Spinal cord (tissue), 10 donors: Measurements from ENCODE around the gene PRTN3. TPM values are rescaled to one million over a fixed set of nuclear protein-coding genes. Genes with fewer than 3 reads are reported as not detected.
"Not testable (repeated sequence)": the region's sequence is repeated elsewhere in the genome, so short reads cannot be mapped to it uniquely, and the experiment has no call there.

Experiments used
- DNase-seq, 6 donors: peaks; one replicate each; pipeline versions ENCODE4 v3.0.0 to v3.0.0-alpha.2; 2013 to 2015; ENCODE audit warnings: low spot score in 6 of 6, low read depth in 4 of 6
- H3K27ac ChIP-seq: one replicate; pipeline ENCODE4 v1.5.1; 2013; ENCODE audit warnings: low read depth, low read length, control low read depth
- H3K27me3 ChIP-seq: one replicate; pipeline ENCODE4 v1.6.1; 2013; ENCODE audit warnings: low read length; ENCODE audit not compliant: control insufficient read depth, insufficient read depth
- H3K36me3 ChIP-seq: one replicate; pipeline ENCODE4 v1.6.1; 2013; ENCODE audit warnings: low read length; ENCODE audit not compliant: control insufficient read depth, insufficient read depth
- H3K4me1 ChIP-seq: one replicate; pipeline ENCODE4 v1.6.1; 2013; ENCODE audit warnings: low read length; ENCODE audit not compliant: control insufficient read depth, insufficient read depth
- H3K4me3 ChIP-seq: one replicate; pipeline ENCODE4 v1.5.1; 2013; ENCODE audit warnings: low read depth, low read length, control low read depth
- H3K9me3 ChIP-seq: one replicate; pipeline ENCODE4 v1.6.1; 2013; ENCODE audit warnings: low read length; ENCODE audit not compliant: control insufficient read depth, insufficient read depth
- WGBS: methylation state at CpG from one replicate; pipeline ENCODE4 v1.1.5; 2013; ENCODE audit warnings: missing lambda C conversion rate; ENCODE audit not compliant: insufficient coverage; 5-methylcytosine and 5-hydroxymethylcytosine counted together
- polyA plus RNA-seq, 2 donors: library from polyadenylated mRNA; unstranded; fragments of 120-200 nt; gene quantifications; one replicate each; pipeline ENCODE4 v1.2.1, GENCODE V29; 2013; ENCODE audit not compliant: insufficient read length in 2 of 2
- total RNA-seq, 2 donors: library from RNA; depleted of rRNA in 1 of 2; stranded (reverse); fragments of 120-200 nt in 1 of 2; fragments of >200 nt in 1 of 2; gene quantifications; one replicate each; pipeline versions ENCODE4 v1.2.3 to v1.2.4, GENCODE V29; 2013 to 2014
- donor health status: healthy.

The PRTN3 gene
- total and polyA plus RNA-seq, 4 donors: 0.41 to 37.1 (median 2.3) TPM

- no peak overlapping the region for H3K27ac ChIP-seq
- no peak overlapping the region for H3K4me3 ChIP-seq
- DNase-seq: no peak
- H3K9me3 ChIP-seq: no peaks in the 10 kb centered on the region
- peaks cover 8% of the 10 kb centered on the region for H3K4me1 ChIP-seq
- H3K36me3 ChIP-seq: no peaks in the 10 kb centered on the region
- peaks cover 14% of the 10 kb centered on the region for H3K27me3 ChIP-seq
- WGBS: 18% methylated on average over 58 of the region's 67 CpGs
These were observed 12.3 kb downstream of the PRTN3 start for GRCh38 chr19:853014-853585.

DNA sequence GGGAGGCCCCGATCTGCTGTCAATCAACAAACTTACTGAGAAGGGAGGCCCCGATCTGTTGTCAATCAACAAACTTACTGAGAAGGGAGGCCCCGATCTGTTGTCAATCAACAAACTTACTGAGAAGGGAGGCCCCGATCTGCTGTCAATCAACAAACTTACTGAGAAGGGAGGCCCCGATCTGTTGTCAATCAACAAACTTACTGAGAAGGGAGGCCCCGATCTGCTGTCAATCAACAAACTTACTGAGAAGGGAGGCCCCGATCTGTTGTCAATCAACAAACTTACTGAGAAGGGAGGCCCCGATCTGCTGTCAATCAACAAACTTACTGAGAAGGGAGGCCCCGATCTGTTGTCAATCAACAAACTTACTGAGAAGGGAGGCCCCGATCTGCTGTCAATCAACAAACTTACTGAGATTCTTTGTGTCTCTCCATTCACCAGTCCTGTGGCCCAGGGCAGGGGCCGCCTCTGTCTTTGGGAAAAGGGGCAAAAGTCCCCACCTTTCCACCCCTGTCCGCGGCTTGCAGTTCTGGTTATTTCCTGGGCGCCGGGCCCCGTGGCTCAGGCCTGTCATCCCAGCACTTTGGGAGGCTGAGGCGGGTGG is 12.9 kb downstream of the PRTN3 start:
- not testable (repeated sequence) for H3K9me3 ChIP-seq, H3K36me3 ChIP-seq, H3K4me1 ChIP-seq, DNase-seq, H3K27ac ChIP-seq, H3K4me3 ChIP-seq
- 100% methylated on average over 1 of the region's 17 CpGs for WGBS
- H3K27me3 ChIP-seq: peaks cover 15% of the 10 kb centered on the region

DNA sequence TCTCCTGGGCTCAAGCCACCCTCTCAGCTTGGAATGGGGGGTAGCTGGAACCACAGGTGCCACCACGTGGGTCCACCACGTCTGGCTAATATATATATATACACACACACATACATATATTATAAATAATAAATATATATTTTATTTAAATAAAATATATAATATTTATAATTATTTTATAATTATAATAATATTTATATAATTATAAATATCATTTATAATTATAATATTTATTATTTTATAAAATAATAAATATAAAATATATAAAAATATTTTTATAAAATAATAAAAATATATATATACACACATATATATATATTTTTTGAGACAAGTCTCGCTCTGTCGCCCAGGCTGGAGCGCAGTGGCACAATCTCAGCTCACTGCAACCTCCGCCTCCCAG is 13.8 kb downstream of the PRTN3 start:
- H3K4me3 ChIP-seq: no peak overlapping the region
- H3K4me1 ChIP-seq: peaks cover 10% of the 10 kb centered on the region
- peaks cover 24% of the 10 kb centered on the region for H3K27me3 ChIP-seq
- no peak overlapping the region for H3K27ac ChIP-seq
- no peak for DNase-seq
- 100% methylated on average over 3 of the region's 6 CpGs for WGBS
- no peaks in the 10 kb centered on the region for H3K36me3 ChIP-seq
- H3K9me3 ChIP-seq: no peaks in the 10 kb centered on the region

GRCh38 chr19:855142-855541 is 14.3 kb downstream of the PRTN3 start:
- peaks cover 30% of the 10 kb centered on the region for H3K27me3 ChIP-seq
- 87% methylated on average over 9 of the region's 12 CpGs for WGBS
- DNase-seq: no peak
- no peak overlapping the region for H3K4me3 ChIP-seq
- H3K9me3 ChIP-seq: no peaks in the 10 kb centered on the region
- no peaks in the 10 kb centered on the region for H3K36me3 ChIP-seq
- H3K4me1 ChIP-seq: peaks cover 10% of the 10 kb centered on the region
- no peak overlapping the region for H3K27ac ChIP-seq

DNA sequence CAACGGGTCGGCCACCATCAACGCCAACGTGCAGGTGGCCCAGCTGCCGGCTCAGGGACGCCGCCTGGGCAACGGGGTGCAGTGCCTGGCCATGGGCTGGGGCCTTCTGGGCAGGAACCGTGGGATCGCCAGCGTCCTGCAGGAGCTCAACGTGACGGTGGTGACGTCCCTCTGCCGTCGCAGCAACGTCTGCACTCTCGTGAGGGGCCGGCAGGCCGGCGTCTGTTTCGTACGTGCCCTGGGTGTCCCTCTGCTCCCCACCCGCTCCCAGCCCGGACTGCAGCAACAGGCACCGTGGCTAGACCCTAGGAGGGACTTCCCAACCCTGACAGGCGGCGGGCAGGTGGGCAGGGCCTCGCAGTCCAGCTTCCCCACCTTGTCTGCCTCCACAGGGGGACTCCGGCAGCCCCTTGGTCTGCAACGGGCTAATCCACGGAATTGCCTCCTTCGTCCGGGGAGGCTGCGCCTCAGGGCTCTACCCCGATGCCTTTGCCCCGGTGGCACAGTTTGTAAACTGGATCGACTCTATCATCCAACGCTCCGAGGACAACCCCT is 14.8 kb downstream of the PRTN3 start:
- DNase-seq: no peak
- peaks cover 6% of the 10 kb centered on the region for H3K4me1 ChIP-seq
- H3K36me3 ChIP-seq: no peaks in the 10 kb centered on the region
- no peak overlapping the region for H3K4me3 ChIP-seq
- peaks cover 33% of the 10 kb centered on the region for H3K27me3 ChIP-seq
- no peaks in the 10 kb centered on the region for H3K9me3 ChIP-seq
- 73% methylated on average over 40 of the region's 40 CpGs for WGBS
- H3K27ac ChIP-seq: no peak overlapping the region

GRCh38 chr19:858284-858683 is 17.5 kb downstream of the PRTN3 start:
- H3K4me1 ChIP-seq: peaks cover 10% of the 10 kb centered on the region
- no peak overlapping the region for H3K27ac ChIP-seq
- H3K4me3 ChIP-seq: no peak overlapping the region
- DNase-seq: no peak
- H3K9me3 ChIP-seq: no peaks in the 10 kb centered on the region
- H3K27me3 ChIP-seq: peaks cover 38% of the 10 kb centered on the region
- WGBS: 49% methylated on average over 2 of the region's 9 CpGs
- H3K36me3 ChIP-seq: no peaks in the 10 kb centered on the region

- Histone ChIP-seq H3K36me3 (peaks cover 3% of the 10 kb centered on the region), H3K4me3 (no peak within 1 kb of the TSS), H3K9me3 (no peaks in the 10 kb centered on the region), H3K27me3 (peaks cover 40% of the 10 kb centered on the region), H3K27ac (no peak within 1 kb of the TSS), H3K4me1 (peaks cover 10% of the 10 kb centered on the region)
- no peak for DNase-seq
- 46% methylated on average over 17 of the region's 24 CpGs for WGBS
These were observed 18.4 kb downstream of the PRTN3 start, which contains the start of gene CFD for GRCh38 chr19:858868-859843. Gene CFD, plus strand, starts transcription at chr19:859664. Its CDS starts 26 bp downstream, at chr19:859690.

DNA sequence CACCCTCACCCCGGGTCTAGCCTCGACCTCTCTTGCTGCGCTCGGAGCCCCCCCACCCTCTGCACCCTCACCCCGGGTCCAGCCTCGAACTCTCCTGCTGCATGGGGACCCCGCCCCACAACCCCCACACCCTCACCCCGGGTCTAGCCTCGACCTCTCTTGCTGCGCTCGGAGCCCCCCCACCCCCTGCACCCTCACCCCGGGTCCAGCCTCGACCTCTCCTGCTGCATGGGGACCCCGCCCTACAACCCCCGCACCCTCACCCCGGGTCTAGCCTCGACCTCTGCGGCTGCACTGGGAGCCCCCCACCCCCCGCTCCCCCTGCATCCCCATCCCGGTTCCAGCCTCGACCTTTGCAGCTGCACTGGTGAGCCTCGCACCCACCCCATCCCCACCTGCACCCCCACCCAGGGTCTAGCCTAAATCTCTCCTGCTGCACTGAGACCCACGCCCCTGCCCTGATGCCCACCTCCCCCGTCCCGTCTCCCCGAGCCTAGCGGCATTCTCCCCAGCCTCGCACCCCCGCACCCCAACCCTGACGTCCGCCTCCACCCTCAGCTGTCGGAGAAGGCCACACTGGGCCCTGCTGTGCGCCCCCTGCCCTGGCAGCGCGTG is 20.4 kb downstream of the PRTN3 start:
- Histone ChIP-seq H3K9me3 (no peaks in the 10 kb centered on the region), H3K27ac (no peak overlapping the region), H3K4me3 (no peak overlapping the region), H3K27me3 (peaks cover 40% of the 10 kb centered on the region), H3K4me1 (peaks cover 10% of the 10 kb centered on the region), H3K36me3 (peaks cover 20% of the 10 kb centered on the region)
- 61% methylated on average over 23 of the region's 35 CpGs for WGBS
- DNase-seq: no peak
